IMR-90 (cell line): ENCODE data around the gene GNG12. TPM values are rescaled to one million over a fixed set of nuclear protein-coding genes. Genes with fewer than 3 reads are reported as not detected.
A peak's percentile ranks its signal among the peaks of the same experiment; 100 is the strongest.

Source experiments
- ATAC-seq: fragments of 200-7000 bp; cut with Tn5 transposase; 2 replicates; pipeline ENCODE4 v1.9.1; 2020; ENCODE audit warnings: low read depth, mild to moderate bottlenecking, moderate library complexity
- BruUV-seq: library from RNA; stranded (reverse); fragments of 400-500 nt; replicated peaks from 2 replicates; lab custom pipeline; 2021; lab: Mats Ljungman, UMichigan
- CTCF ChIA-PET: fragments of 300-600 bp; formaldehyde crosslinking; extraction: SDS; loops from one replicate; lab custom pipeline; 2021; ENCODE audit warnings: antibody characterized with exemption; lab: Yijun Ruan, JAX
- POLR2A ChIA-PET: fragments of 300-600 bp; sonication (Branson Sonifier 250); formaldehyde crosslinking; loops from one replicate; lab custom pipeline; 2022; ENCODE audit warnings: antibody characterized with exemption; ENCODE audit not compliant: unreplicated experiment; lab: Charles Lee
- DNase-seq: peaks from one replicate; pipeline ENCODE4 v3.0.0; 2013
- H2AFZ ChIP-seq: replicated peaks from 2 replicates; pipeline ENCODE3; 2013; ENCODE audit warnings: low read length, mild to moderate bottlenecking; ENCODE audit not compliant: poor library complexity
- H2AK5ac ChIP-seq: 2 replicates; pipeline ENCODE4 v1.6.1; 2013; ENCODE audit warnings: low read depth, low read length, inconsistent platforms
- H2AK9ac ChIP-seq: replicated peaks from 2 replicates; pipeline ENCODE3; 2013; ENCODE audit warnings: mild to moderate bottlenecking, low read depth, low read length, moderate library complexity; ENCODE audit not compliant: poor library complexity
- H2BK120ac ChIP-seq: 2 replicates; pipeline ENCODE4 v1.6.1; 2013; ENCODE audit warnings: low read depth, low read length, inconsistent platforms
- H2BK15ac ChIP-seq: 3 replicates; pipeline ENCODE4 v1.6.1; 2013; ENCODE audit warnings: low read depth, low read length, inconsistent platforms
- H2BK20ac ChIP-seq: 2 replicates; pipeline ENCODE4 v1.6.1; 2013; ENCODE audit warnings: low read depth, mild to moderate bottlenecking, inconsistent platforms, low read length, moderate library complexity
- H2BK5ac ChIP-seq: 2 replicates; pipeline ENCODE4 v1.6.1; 2013; ENCODE audit warnings: mild to moderate bottlenecking, low read depth, low read length, inconsistent platforms; ENCODE audit not compliant: poor library complexity, severe bottlenecking
- H3K14ac ChIP-seq: replicated peaks from 2 replicates; pipeline ENCODE4 v1.6.1; 2013; ENCODE audit warnings: low read depth, low read length, inconsistent platforms
- H3K18ac ChIP-seq: 2 replicates; pipeline ENCODE4 v1.6.1; 2013; ENCODE audit warnings: low read depth, low read length, control low read depth
- H3K23ac ChIP-seq: 2 replicates; pipeline ENCODE4 v1.6.1; 2013; ENCODE audit warnings: low read depth, low read length, inconsistent platforms
- H3K27ac ChIP-seq: 2 replicates; pipeline ENCODE4 v1.5.1; 2013; ENCODE audit warnings: mild to moderate bottlenecking, control low read depth, low read length; ENCODE audit not compliant: insufficient read depth
- H3K27me3 ChIP-seq: 2 replicates; pipeline ENCODE4 v1.6.1; 2013; ENCODE audit warnings: low read length; ENCODE audit not compliant: control insufficient read depth, insufficient read depth
- H3K36me3 ChIP-seq: 2 replicates; pipeline ENCODE4 v1.6.1; 2013; ENCODE audit warnings: low read length, mixed read lengths; ENCODE audit not compliant: control insufficient read depth, insufficient read depth
- H3K4ac ChIP-seq: 2 replicates; pipeline ENCODE4 v1.6.1; 2013; ENCODE audit warnings: low read depth, low read length, inconsistent platforms
- H3K4me1 ChIP-seq: 2 replicates; pipeline ENCODE4 v1.6.1; 2013; ENCODE audit warnings: low read length, mixed read lengths; ENCODE audit not compliant: control insufficient read depth, insufficient read depth
- H3K4me2 ChIP-seq: 2 replicates; pipeline ENCODE4 v1.6.1; 2013; ENCODE audit warnings: low read depth, mild to moderate bottlenecking, control low read depth, low read length, moderate library complexity
- H3K4me3 ChIP-seq: 2 replicates; pipeline ENCODE4 v1.5.1; 2013; ENCODE audit warnings: low read depth, mild to moderate bottlenecking, control low read depth, low read length, moderate library complexity; ENCODE audit not compliant: insufficient read depth
- H3K56ac ChIP-seq: 2 replicates; pipeline ENCODE4 v1.6.1; 2013; ENCODE audit warnings: low read length, inconsistent platforms; ENCODE audit not compliant: insufficient read depth; ENCODE audit errors: extremely low read depth
- H3K79me1 ChIP-seq, 2 experiments: 2 replicates each; pipeline ENCODE4 v1.6.1; 2013; ENCODE audit warnings: low read length in 2 of 2, inconsistent platforms in 1 of 2, low read depth in 1 of 2
- H3K9ac ChIP-seq: 2 replicates; pipeline ENCODE4 v1.6.1; 2013; ENCODE audit warnings: low read depth, low read length, control low read depth
- H3K9me1 ChIP-seq: 2 replicates; pipeline ENCODE4 v1.6.1; 2013; ENCODE audit warnings: low read length, inconsistent platforms; ENCODE audit not compliant: insufficient read depth
- H3K9me3 ChIP-seq: 2 replicates; pipeline ENCODE4 v1.6.1; 2013; ENCODE audit warnings: low read length; ENCODE audit not compliant: control insufficient read depth, insufficient read depth
- H4K20me1 ChIP-seq: 2 replicates; pipeline ENCODE4 v1.6.1; 2013; ENCODE audit warnings: low read length, inconsistent platforms; ENCODE audit not compliant: insufficient read depth
- H4K5ac ChIP-seq: 2 replicates; pipeline ENCODE4 v1.6.1; 2013; ENCODE audit warnings: mild to moderate bottlenecking, low read depth, low read length, control low read depth
- H4K8ac ChIP-seq, 2 experiments: 2 replicates each; pipeline ENCODE4 v1.6.1; 2013; ENCODE audit warnings: low read depth in 2 of 2, low read length in 2 of 2, control low read depth in 1 of 2, inconsistent platforms in 1 of 2
- H4K91ac ChIP-seq: 2 replicates; pipeline ENCODE4 v1.6.1; 2013; ENCODE audit warnings: low read depth, low read length, inconsistent platforms; ENCODE audit not compliant: insufficient read depth
- FOS ChIP-seq: fragments of 150-350 bp; IDR thresholded peaks from 2 replicates; pipeline ENCODE4 v1.6.1; 2016; ENCODE audit warnings: low read depth, low read length
- SMC3 ChIP-seq: fragments of 150-350 bp; IDR thresholded peaks from 2 replicates; pipeline ENCODE4 v1.6.1; 2016; ENCODE audit warnings: low read depth, mild to moderate bottlenecking, antibody characterized with exemption, low read length, moderate library complexity
- WGBS, 2 experiments: methylation state at CpG; one replicate each; pipeline versions ENCODE4 v1.1.5 to v1.1.7; 2013; ENCODE audit warnings: missing lambda C conversion rate in 2 of 2; ENCODE audit not compliant: insufficient read length in 1 of 2; ENCODE audit errors: extremely low coverage in 2 of 2; 5-methylcytosine and 5-hydroxymethylcytosine counted together
- dilution Hi-C: fragments of 300-500 bp; cut with HindIII; formaldehyde crosslinking; loops from one replicate; pipeline ENCODE4 v1.14.3; 2018; ENCODE audit warnings: low sequenced_read_pairs; ENCODE audit not compliant: unreplicated experiment
- in situ Hi-C: fragments of 300-500 bp; cut with MboI; formaldehyde crosslinking; loops from 3 replicates; pipeline ENCODE4 v1.14.3; 2019; ENCODE audit warnings: low sequenced_read_pairs, inconsistent platforms, mixed read lengths
- intact Hi-C: fragments of 100-400 bp; cut with micrococcal nuclease; formaldehyde crosslinking; loops from 2 replicates; pipeline ENCODE4 v1.10.0; 2022
- polyA plus RNA-seq, 3 experiments: library from polyadenylated mRNA; depleted of rRNA; stranded (reverse); fragments of >200 nt; gene quantifications; 2 replicates each; pipeline ENCODE4 v1.2.3, GENCODE V29; 2012; ENCODE audit warnings: low replicate concordance in 1 of 3
- total RNA-seq: library from RNA; depleted of rRNA; stranded (reverse); fragments of >200 nt; gene quantifications from 2 replicates; pipeline ENCODE4 v1.2.3, GENCODE V29; 2012

The GNG12 gene
- total and polyA plus RNA-seq, 2 of the 4 experiments (the other 2 are of a cell fraction) = 92.3 to 132 TPM

- Histone ChIP-seq H3K27me3 (no peaks in the 10 kb centered on the region), H3K14ac (no peak overlapping the region), H4K5ac (no peak overlapping the region), H3K18ac (no peak overlapping the region), H3K4ac (no peak overlapping the region), H3K23ac (no peak overlapping the region), H2BK15ac (no peak overlapping the region), H3K56ac (no peak overlapping the region), H3K36me3 (peaks cover 4% of the 10 kb centered on the region), H2BK5ac (no peak overlapping the region), H2AK5ac (no peak overlapping the region), H4K8ac (no peak overlapping the region), H3K79me1 (peaks cover 33 to 92% of the 10 kb centered on the region in 2 experiments), H3K4me3 (no peak overlapping the region), H3K9me3 (no peaks in the 10 kb centered on the region), H2BK120ac (no peak overlapping the region), H2BK20ac (no peak overlapping the region), H3K4me2 (no peak overlapping the region), H3K4me1 (peaks cover 12% of the 10 kb centered on the region), H3K27ac (no peak overlapping the region), H4K20me1 (peaks cover 83% of the 10 kb centered on the region), H4K91ac (no peak overlapping the region), H3K9ac (no peak overlapping the region), H2AK9ac (no peak overlapping the region), H2AFZ (no peak overlapping the region), H3K9me1 (peaks cover 25% of the 10 kb centered on the region)
- DNase-seq (peak; percentile 48), ATAC-seq (peak; percentile 54)
- TF ChIP-seq FOS = no peak
- TF ChIP-seq SMC3 = no peak
- dilution Hi-C loops (no loop called here), intact Hi-C loops (no loop called here), in situ Hi-C loops (no loop called here)
- CTCF ChIA-PET = no interaction called here
- no CpG with 5 or more reads among the region's 4 CpGs for WGBS, 2 experiments
- POLR2A ChIA-PET = no interaction called here
- no TSS peak for BruUV-seq
Measured at GRCh38 chr1:67823615-67824014, 9.7 kb downstream of the GNG12 start.
